Natural killer cell treated with Interleukin-12 subunit alpha and Interleukin-12 subunit beta and Interleukin-15 and Interleukin-18, amount 100 ng/mL, for 72 hours (primary cell): ENCODE results near the gene SFXN1. TPM values are rescaled to one million over a fixed set of nuclear protein-coding genes. Genes with fewer than 3 reads are reported as not detected.
A peak's percentile ranks its signal among the peaks of the same experiment; 100 is the strongest.

Experiments used
- ATAC-seq, 2 donors: fragments of 150-1000 bp; cut with Tn5 transposase in 1 of 2; sonication (Bioruptor Pico), chemical (Tn5 transposase) in 1 of 2; 2 replicates each; pipeline ENCODE4 v1.10.0; 2021
- DNase-seq: peaks from one replicate; pipeline ENCODE4 v3.0.0; 2022; ENCODE audit warnings: low spot score
- H3K27ac Mint-ChIP-seq, 2 donors: 1 replicate in 1 of 2; 2 replicates in 1 of 2; pipeline ENCODE4 v1.8.0; 2022; ENCODE audit warnings: mixed read lengths in 2 of 2, mild to moderate bottlenecking in 1 of 2, moderate library complexity in 1 of 2
- H3K27me3 Mint-ChIP-seq, 2 donors: 1 replicate in 1 of 2; 2 replicates in 1 of 2; pipeline ENCODE4 v1.8.0; 2022; ENCODE audit warnings: mixed read lengths in 2 of 2
- H3K36me3 Mint-ChIP-seq: one replicate; pipeline ENCODE4 v1.8.0; 2022; ENCODE audit warnings: mixed read lengths
- H3K4me1 Mint-ChIP-seq, 2 donors: 1 replicate in 1 of 2; 2 replicates in 1 of 2; pipeline ENCODE4 v1.8.0; 2022; ENCODE audit warnings: low read depth in 2 of 2, mixed read lengths in 2 of 2, mild to moderate bottlenecking in 1 of 2
- H3K4me3 Mint-ChIP-seq: one replicate; pipeline ENCODE4 v1.8.0; 2022; ENCODE audit warnings: mixed read lengths
- H3K9me3 Mint-ChIP-seq: 2 replicates; pipeline ENCODE4 v1.8.0; 2022; ENCODE audit warnings: mixed read lengths
- total RNA-seq, 2 donors: library from RNA; stranded (reverse); gene quantifications; one replicate each; pipeline ENCODE4 v1.2.3, GENCODE V29; 2022

SFXN1 gene
- total RNA-seq, 2 donors from 2014 or later: 185 to 225 TPM

DNA sequence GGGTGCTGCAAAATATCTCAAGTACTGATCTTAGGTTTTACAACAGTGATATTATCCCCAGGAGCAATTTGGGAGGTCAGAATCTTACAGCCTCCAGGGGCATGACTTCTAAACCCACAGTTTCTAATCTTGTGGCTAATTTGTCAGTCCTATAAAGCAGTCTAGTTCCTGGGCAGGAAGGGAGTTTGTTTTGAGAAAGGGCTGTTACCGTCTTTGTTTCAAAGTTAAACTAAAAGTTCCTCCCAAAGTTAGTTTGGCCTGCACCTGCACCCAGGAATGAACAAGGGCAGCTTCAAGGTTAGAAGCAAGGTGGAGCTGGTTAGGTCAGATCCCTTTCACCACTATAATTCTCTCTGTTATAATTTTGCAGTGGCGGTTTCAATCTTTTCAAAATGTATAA lies 81.7 kb downstream of the SFXN1 start:
- Mint-ChIP-seq H3K4me3 (no peak overlapping the region), H3K27me3 (peaks cover 9 to 22% of the 10 kb centered on the region in 2 donors), H3K36me3 (no peaks in the 10 kb centered on the region), H3K9me3 (no peaks in the 10 kb centered on the region), H3K27ac (no peak overlapping the region), H3K4me1 (no peaks in the 10 kb centered on the region)
- peak; percentile 12 for DNase-seq
- ATAC-seq: no peak

DNA sequence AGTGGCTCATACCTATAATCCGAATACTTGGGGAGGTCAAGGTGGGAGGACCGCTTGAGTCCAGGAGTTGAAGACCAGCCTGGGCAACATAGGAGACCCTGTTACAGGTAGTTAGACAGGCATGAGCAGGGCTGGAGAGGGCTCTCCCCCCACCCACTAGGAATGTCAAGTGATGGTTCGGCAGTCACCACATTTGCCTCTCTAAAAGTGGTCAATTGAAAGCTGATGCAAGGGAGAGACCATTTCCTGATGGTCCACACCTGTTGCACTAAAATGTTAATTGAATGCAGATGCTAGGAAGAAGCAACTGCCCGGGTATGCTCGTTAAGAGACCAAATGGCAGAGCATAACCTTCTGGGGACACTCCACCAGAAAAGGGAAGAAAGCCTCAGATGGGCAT lies 82.7 kb downstream of the SFXN1 start:
- peak in 1 of 2 donors; percentile 11 for ATAC-seq
- DNase-seq: peak; percentile 29
- no peak overlapping the region for H3K27ac Mint-ChIP-seq
- H3K9me3 Mint-ChIP-seq: no peaks in the 10 kb centered on the region
- H3K4me1 Mint-ChIP-seq: no peaks in the 10 kb centered on the region
- H3K27me3 Mint-ChIP-seq: peaks cover 9 to 29% of the 10 kb centered on the region in 2 donors
- no peak overlapping the region for H3K4me3 Mint-ChIP-seq
- H3K36me3 Mint-ChIP-seq: no peaks in the 10 kb centered on the region

DNA sequence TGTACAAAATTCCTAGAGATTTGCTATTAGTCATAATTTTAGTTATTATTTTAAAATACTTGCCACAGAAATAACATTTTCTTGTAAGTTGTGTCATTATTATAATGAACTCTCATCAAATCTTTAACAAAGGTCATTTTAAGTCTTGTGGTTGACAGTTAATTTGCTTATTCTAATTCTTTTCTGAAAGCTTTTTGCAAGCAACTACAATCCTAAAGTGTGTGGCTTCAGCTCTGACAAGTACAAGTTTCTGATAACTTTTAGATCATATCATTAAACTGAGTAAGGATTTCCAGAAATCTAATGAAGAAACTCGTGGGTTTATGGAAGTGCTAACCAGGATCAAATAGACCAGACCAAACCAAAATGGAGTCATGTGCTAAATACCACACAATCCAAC lies 86.4 kb downstream of the SFXN1 start:
- DNase-seq (no peak), ATAC-seq (no peak)
- no peaks in the 10 kb centered on the region for H3K36me3 Mint-ChIP-seq
- H3K4me3 Mint-ChIP-seq: no peak overlapping the region
- no peaks in the 10 kb centered on the region for H3K4me1 Mint-ChIP-seq
- H3K9me3 Mint-ChIP-seq: no peaks in the 10 kb centered on the region
- H3K27me3 Mint-ChIP-seq: peaks cover 17 to 43% of the 10 kb centered on the region in 2 donors
- H3K27ac Mint-ChIP-seq: no peak overlapping the region

DNA sequence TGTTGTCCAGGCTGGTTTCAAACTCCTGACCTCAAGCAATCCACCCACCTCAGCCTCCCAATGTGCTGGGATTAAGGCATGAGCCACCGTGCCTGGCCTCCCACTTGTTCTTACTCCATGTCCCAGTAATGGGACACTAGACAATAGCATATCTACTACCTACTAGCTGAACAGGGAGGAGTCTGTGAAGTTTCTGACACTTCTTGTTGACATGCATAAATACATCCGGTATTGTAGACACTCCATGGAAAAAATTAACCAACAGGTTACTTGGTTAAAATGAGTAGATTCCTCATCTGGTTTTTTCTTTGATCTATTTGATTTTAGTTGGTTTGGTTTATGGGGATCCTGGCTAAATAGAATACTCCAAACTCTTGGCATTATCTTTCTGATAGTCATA lies 88.3 kb downstream of the SFXN1 start:
- H3K4me1 Mint-ChIP-seq: no peaks in the 10 kb centered on the region
- no peaks in the 10 kb centered on the region for H3K36me3 Mint-ChIP-seq
- H3K27me3 Mint-ChIP-seq: peaks cover 21 to 54% of the 10 kb centered on the region in 2 donors
- H3K27ac Mint-ChIP-seq: no peak overlapping the region
- DNase-seq (no peak), ATAC-seq (peak in 1 of 2 donors; percentile 17)
- no peaks in the 10 kb centered on the region for H3K9me3 Mint-ChIP-seq
- H3K4me3 Mint-ChIP-seq: no peak overlapping the region

DNA sequence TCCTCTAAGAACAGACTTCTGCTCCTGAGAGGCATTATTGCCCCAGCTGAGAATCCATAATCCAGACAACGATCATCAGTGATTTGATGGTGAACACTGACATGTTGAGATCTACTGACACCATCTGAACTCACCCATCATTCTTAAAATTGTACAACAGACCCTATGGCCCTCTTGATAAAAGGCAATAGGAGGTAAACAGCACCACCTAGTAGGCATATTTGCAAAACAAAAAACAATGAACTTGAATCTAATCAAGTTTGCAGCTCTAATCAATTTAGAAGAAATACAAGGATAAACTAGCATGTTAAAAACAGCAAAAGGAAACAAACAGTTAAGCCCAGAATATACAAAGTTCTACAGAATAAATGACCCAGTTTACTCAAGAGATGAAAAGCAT lies 89.6 kb downstream of the SFXN1 start:
- Mint-ChIP-seq H3K9me3 (no peaks in the 10 kb centered on the region), H3K4me3 (no peak overlapping the region), H3K27me3 (peaks cover 21 to 53% of the 10 kb centered on the region in 2 donors), H3K27ac (no peak overlapping the region), H3K36me3 (no peaks in the 10 kb centered on the region), H3K4me1 (no peaks in the 10 kb centered on the region)
- no peak for DNase-seq
- ATAC-seq: no peak

DNA sequence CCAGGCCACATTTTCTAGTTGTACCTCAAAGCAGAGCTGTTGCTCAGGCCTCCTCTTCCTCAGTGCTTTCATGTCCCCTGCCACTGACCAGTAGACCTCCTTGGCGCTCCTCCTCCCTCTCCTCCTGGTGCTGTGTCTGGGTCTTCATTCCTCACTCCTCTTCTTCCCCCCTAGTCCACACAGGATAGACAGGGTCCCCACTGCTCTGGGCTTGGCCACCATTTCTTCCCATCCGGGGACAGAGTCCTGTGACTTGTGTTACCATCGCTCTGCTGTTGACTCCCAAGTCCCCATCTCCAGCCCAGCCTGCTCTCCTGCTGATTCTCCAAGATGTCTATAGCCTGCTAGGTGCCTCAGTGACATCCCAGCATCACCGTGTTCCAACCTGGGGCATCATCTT lies 91.3 kb downstream of the SFXN1 start:
- H3K9me3 Mint-ChIP-seq: no peaks in the 10 kb centered on the region
- H3K27ac Mint-ChIP-seq: no peak overlapping the region
- DNase-seq (peak; percentile 41), ATAC-seq (peak in 1 of 2 donors; percentile 15)
- H3K4me3 Mint-ChIP-seq: no peak overlapping the region
- H3K27me3 Mint-ChIP-seq: peaks cover 34 to 66% of the 10 kb centered on the region in 2 donors
- no peaks in the 10 kb centered on the region for H3K36me3 Mint-ChIP-seq
- no peaks in the 10 kb centered on the region for H3K4me1 Mint-ChIP-seq

DNA sequence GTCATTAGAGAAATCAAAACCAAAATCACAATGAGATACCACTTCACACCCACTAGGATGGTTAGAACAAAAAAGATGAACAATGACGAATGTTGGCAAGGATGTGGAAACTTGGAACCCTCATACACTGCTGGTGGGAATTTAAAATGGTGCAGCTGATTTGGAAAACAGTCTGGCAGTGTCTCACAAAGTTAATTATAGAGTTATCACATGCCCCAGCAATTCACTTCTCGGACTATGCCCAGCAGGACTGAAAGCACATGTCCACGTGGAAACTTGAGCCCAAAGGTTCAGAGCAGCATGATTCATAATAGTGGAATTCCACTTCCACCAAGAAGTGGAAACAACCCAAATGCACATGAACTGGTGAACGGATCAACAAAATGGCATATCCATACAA lies 94.5 kb downstream of the SFXN1 start:
- no peak for ATAC-seq
- Mint-ChIP-seq H3K9me3 (no peaks in the 10 kb centered on the region), H3K27me3 (peaks cover 46 to 70% of the 10 kb centered on the region in 2 donors), H3K27ac (no peak overlapping the region), H3K36me3 (no peaks in the 10 kb centered on the region), H3K4me1 (peaks cover 0 to 2% of the 10 kb centered on the region in 2 donors), H3K4me3 (no peak overlapping the region)
- peak; percentile 15 for DNase-seq

DNA sequence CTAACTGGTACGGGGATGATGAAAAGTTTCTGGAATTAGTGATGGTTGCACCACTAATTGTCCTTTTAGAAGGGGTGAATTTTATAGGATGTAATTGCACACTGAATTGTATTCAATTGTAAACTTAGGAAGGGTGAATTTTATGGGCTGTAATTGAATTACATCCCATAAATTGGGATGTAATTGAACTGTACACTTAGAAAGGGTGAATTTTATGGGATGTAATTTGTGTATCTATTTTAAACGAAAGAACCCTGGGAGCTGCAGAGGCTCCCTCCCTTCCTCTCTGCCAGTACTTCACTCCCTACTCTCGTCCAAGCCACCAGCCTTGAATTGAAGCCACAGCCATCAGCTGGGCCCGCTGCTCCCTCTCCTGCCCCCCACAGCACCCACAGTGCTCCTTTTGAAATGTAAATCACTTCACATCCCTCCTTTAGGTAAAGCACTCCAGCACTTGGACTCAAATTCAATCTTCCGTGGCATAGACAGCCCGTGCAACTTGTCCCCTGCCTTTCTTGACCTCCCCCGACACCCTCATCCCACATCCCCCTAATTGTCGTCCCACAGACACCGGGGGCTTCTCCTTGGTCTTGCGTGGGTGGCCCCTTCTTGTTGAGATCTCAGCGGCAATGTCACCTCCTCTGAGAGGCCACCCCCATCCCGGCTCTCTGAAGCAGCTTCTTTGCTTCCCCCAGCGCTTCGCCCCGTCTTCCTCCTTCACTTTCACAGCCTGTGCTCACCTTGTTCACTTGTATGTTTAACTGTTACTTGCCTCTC lies 95.3 kb downstream of the SFXN1 start:
- ATAC-seq (no peak), DNase-seq (peak; percentile 37)
- Mint-ChIP-seq H3K27me3 (peaks cover 43 to 66% of the 10 kb centered on the region in 2 donors), H3K36me3 (no peaks in the 10 kb centered on the region), H3K4me3 (no peak overlapping the region), H3K27ac (no peak overlapping the region), H3K4me1 (peaks cover 0 to 2% of the 10 kb centered on the region in 2 donors), H3K9me3 (no peaks in the 10 kb centered on the region)

DNA sequence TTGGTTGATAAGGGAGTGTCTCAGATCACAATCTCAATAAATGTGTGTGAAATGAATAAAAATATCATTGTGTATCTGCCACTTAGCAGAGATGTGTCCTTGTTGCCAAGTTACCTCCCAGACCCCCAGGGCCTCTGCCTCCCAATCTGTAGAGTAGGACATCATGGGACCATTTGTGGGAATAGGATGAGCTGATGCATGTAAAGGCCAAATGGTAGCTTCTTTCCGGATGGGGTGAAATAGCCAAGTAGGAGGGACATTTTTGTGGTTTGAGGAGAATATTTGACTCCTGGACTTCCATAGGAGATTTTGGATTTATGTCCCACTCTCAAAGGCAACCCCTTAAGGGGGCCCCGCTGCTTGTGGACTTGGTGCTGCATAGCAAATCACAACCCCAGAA lies 96.9 kb downstream of the SFXN1 start:
- Mint-ChIP-seq H3K4me1 (peaks cover 0 to 2% of the 10 kb centered on the region in 2 donors), H3K36me3 (no peaks in the 10 kb centered on the region), H3K9me3 (no peaks in the 10 kb centered on the region), H3K27me3 (peaks cover 36 to 62% of the 10 kb centered on the region in 2 donors), H3K27ac (no peak overlapping the region), H3K4me3 (no peak overlapping the region)
- ATAC-seq (no peak), DNase-seq (no peak)

DNA sequence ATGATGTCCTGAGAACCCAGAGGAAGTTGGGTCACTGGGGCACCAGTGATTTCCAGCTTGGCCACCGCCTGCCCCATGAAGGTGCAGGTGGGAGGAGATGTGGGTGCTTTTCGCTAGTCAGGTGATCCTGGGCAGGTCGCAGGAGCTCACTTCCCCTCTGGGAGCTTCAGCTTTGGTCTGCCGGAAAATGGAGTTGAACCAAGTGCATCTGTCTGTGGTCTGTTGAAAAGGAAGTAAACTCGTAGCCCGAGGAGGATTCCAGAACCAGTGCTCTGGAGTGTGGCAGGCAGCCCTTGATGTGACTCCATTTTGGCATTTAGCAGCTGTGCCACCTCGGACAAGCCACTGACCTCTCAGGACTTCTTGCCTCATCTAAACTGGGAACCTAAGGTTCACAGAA lies 97.7 kb downstream of the SFXN1 start:
- DNase-seq (no peak), ATAC-seq (no peak)
- no peaks in the 10 kb centered on the region for H3K36me3 Mint-ChIP-seq
- H3K4me1 Mint-ChIP-seq: peaks cover 0 to 2% of the 10 kb centered on the region in 2 donors
- H3K27me3 Mint-ChIP-seq: peaks cover 35 to 56% of the 10 kb centered on the region in 2 donors
- no peak overlapping the region for H3K4me3 Mint-ChIP-seq
- H3K27ac Mint-ChIP-seq: no peak overlapping the region
- no peaks in the 10 kb centered on the region for H3K9me3 Mint-ChIP-seq

DNA sequence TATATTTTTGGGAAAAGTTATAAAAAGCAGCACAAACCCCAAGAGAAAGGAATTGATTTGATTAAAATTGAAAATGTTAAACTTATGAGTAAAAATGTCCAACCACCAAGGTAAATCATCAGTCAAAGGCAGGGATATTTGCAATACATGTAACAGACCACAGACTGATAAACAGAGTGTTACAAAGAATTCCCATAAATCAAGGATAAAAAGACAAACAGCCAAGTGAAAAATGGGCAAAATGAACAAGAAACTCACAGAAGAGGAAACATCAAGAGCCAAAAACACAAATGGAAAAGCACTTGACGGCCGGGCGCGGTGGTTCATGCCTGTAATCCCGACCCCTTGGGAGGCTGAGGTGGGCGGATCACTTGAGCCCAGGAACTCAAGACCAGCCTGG lies 98.2 kb downstream of the SFXN1 start:
- Mint-ChIP-seq H3K36me3 (no peaks in the 10 kb centered on the region), H3K4me3 (no peak overlapping the region), H3K27me3 (peaks cover 35 to 53% of the 10 kb centered on the region in 2 donors)

More for the DNA sequence above, 98.2 kb downstream of the SFXN1 start:
- H3K9me3 Mint-ChIP-seq: no peaks in the 10 kb centered on the region
- peaks cover 0 to 2% of the 10 kb centered on the region in 2 donors for H3K4me1 Mint-ChIP-seq
- no peak for DNase-seq
- ATAC-seq: no peak
- H3K27ac Mint-ChIP-seq: no peak overlapping the region

Other genes starting within 250 kb of the SFXN1 start
- gene DRD1, start 34.4 kb upstream of the SFXN1 start, total RNA-seq: not detected
- gene HRH2, start 179.5 kb downstream of the SFXN1 start, total RNA-seq: 1 to 10 TPM; 2.5 to 3.2 TPM